HEK293 (cell line): ENCODE measurements around the gene NEAT1.
A peak's percentile ranks its signal among the peaks of the same experiment; 100 is the strongest.

ENCODE experiments used
- BCL6B ChIP-seq: fragments of 450-650 bp; formaldehyde crosslinking; IDR thresholded peaks from 2 replicates; pipeline ENCODE4 v1.5.1; 2017; ENCODE audit warnings: missing biosample characterization, missing genetic modification characterization
- CTCF ChIP-seq: fragments of 450-650 bp; formaldehyde crosslinking; IDR thresholded peaks from 2 replicates; pipeline ENCODE4 v1.5.1; 2016; ENCODE audit warnings: missing biosample characterization, missing genetic modification characterization
- MYNN ChIP-seq: fragments of 450-650 bp; formaldehyde crosslinking; IDR thresholded peaks from 2 replicates; pipeline ENCODE4 v1.5.1; 2016; ENCODE audit warnings: missing biosample characterization, missing genetic modification characterization, borderline replicate concordance
- REST ChIP-seq: fragments of 450-650 bp; formaldehyde crosslinking; IDR thresholded peaks from 2 replicates; pipeline ENCODE4 v1.5.1; 2016; ENCODE audit warnings: missing biosample characterization, missing genetic modification characterization
- YY1 ChIP-seq: fragments of 450-650 bp; formaldehyde crosslinking; IDR thresholded peaks from 2 replicates; pipeline ENCODE4 v1.5.1; 2018; ENCODE audit warnings: missing biosample characterization, missing genetic modification characterization
- ZBTB7A ChIP-seq: fragments of 450-650 bp; formaldehyde crosslinking; IDR thresholded peaks from 2 replicates; pipeline ENCODE4 v1.5.1; 2016; ENCODE audit warnings: low read depth, missing biosample characterization, missing genetic modification characterization
- ZNF335 ChIP-seq: fragments of 450-650 bp; formaldehyde crosslinking; conservative IDR thresholded peaks from 2 replicates; pipeline ENCODE4 v1.5.1; 2016; ENCODE audit warnings: missing biosample characterization, missing genetic modification characterization
- ZNF366 ChIP-seq: fragments of 450-650 bp; formaldehyde crosslinking; conservative IDR thresholded peaks from 2 replicates; pipeline ENCODE4 v1.5.1; 2016; ENCODE audit warnings: missing biosample characterization, missing genetic modification characterization
- ZNF521 ChIP-seq: fragments of 450-650 bp; formaldehyde crosslinking; IDR thresholded peaks from 2 replicates; pipeline ENCODE4 v1.5.1; 2017; ENCODE audit warnings: missing biosample characterization, mild to moderate bottlenecking, missing genetic modification characterization
- ZNF747 ChIP-seq: fragments of 450-650 bp; formaldehyde crosslinking; IDR thresholded peaks from 2 replicates; pipeline ENCODE4 v1.5.1; 2016; ENCODE audit warnings: missing biosample characterization, missing genetic modification characterization
- ZNF76 ChIP-seq: fragments of 450-650 bp; formaldehyde crosslinking; IDR thresholded peaks from 2 replicates; pipeline ENCODE4; 2016; ENCODE audit warnings: low read depth, missing biosample characterization, missing genetic modification characterization, borderline replicate concordance

GRCh38 chr11:65492637-65493366 lies 70.2 kb downstream of the NEAT1 start:
- no peak for TF ChIP-seq CTCF (tag by site-specific recombination)
- TF ChIP-seq ZNF521 (tag by site-specific recombination) = no peak
- no peak for TF ChIP-seq ZBTB7A (tag by site-specific recombination)
- peak; percentile 63; the same call in 1 of the 2 replicates for TF ChIP-seq ZNF76 (tag by site-specific recombination)
- TF ChIP-seq ZNF366 = peak; percentile 26; the same call in 1 of the 2 replicates
- no peak for TF ChIP-seq YY1 (tag by site-specific recombination)
- TF ChIP-seq MYNN (tag by site-specific recombination) = no peak
- TF ChIP-seq ZNF335 (tag by site-specific recombination) = 0 out of 2 replicates have a peak, but pooled peaks have one; percentile 22
- TF ChIP-seq REST (tag by site-specific recombination) = no peak
- no peak for TF ChIP-seq ZNF747 (tag by site-specific recombination)
- no peak for TF ChIP-seq BCL6B (tag by site-specific recombination)
